Ovary (tissue), 3 donors: ENCODE measurements around the gene ASTL.

Experiments
- CTCF ChIP-seq, 3 donors: fragments of 450-650 bp in 2 of 3; fragments of 200-600 bp in 1 of 3; IDR thresholded peaks; one replicate each; pipeline versions ENCODE4 v1.5.1 to v1.8.0; 2016 to 2022; ENCODE audit warnings: antibody characterized with exemption in 3 of 3, mild to moderate bottlenecking in 1 of 3
- EP300 ChIP-seq: sonication (generic); formaldehyde crosslinking; IDR thresholded peaks from one replicate; pipeline ENCODE4 v1.6.1; 2017; ENCODE audit warnings: antibody characterized with exemption
- POLR2A ChIP-seq: fragments of 450-650 bp; IDR thresholded peaks from one replicate; pipeline ENCODE4 v1.6.1; 2017; ENCODE audit warnings: antibody characterized with exemption, mild to moderate bottlenecking, moderate library complexity
- donor health status: DM: no; HTN: no; CAD: no.

- TF ChIP-seq CTCF (IDR thresholded peaks at IDR 0.05) (no peak), POLR2A (no peak), EP300 (no peak)
These were observed 8.7 kb downstream of the ASTL start for GRCh38 chr2:96129528-96130120.
